ENCODE results near the gene PPARG.

DNA sequence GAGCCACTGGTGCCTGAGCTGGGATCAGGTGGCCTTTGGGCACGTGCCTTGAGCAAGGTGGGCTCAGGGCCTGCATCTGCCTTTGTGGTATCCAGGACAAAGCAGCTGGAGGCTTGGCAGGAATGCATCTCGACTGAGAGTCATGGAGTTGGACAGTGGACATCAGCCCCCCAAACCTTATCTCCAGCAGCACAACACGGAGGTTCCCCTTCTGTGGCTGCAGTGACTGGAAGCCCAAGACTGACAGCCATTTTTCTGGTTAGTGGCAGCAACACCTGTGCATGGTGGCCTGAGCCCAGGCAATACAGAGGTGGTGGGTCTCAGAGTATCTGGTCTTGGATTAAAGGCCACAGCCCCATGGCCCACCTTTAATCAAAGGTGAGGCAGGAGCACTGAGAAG lies 167.6 kb downstream of the PPARG start:
- TF ChIP-seq, protein P1, sequence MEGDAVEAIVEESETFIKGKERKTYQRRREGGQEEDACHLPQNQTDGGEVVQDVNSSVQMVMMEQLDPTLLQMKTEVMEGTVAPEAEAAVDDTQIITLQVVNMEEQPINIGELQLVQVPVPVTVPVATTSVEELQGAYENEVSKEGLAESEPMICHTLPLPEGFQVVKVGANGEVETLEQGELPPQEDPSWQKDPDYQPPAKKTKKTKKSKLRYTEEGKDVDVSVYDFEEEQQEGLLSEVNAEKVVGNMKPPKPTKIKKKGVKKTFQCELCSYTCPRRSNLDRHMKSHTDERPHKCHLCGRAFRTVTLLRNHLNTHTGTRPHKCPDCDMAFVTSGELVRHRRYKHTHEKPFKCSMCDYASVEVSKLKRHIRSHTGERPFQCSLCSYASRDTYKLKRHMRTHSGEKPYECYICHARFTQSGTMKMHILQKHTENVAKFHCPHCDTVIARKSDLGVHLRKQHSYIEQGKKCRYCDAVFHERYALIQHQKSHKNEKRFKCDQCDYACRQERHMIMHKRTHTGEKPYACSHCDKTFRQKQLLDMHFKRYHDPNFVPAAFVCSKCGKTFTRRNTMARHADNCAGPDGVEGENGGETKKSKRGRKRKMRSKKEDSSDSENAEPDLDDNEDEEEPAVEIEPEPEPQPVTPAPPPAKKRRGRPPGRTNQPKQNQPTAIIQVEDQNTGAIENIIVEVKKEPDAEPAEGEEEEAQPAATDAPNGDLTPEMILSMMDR (IDR thresholded peaks at IDR 0.05; ENCODE audit: low read depth, low read length, missing input control): no peak
- TF ChIP-seq TAF1 (conservative IDR thresholded peaks at IDR 0.05) (no peak), RAD21 (IDR thresholded peaks at IDR 0.05) (no peak), SP1 (IDR thresholded peaks at IDR 0.05) (no peak), HNF4G (IDR thresholded peaks at IDR 0.05) (no peak), YY1 (IDR thresholded peaks at IDR 0.05) (no peak), EGR1 (IDR thresholded peaks at IDR 0.05; ENCODE audit: low read depth in 2 of 2) (no peak), FOXA1 (IDR thresholded peaks at IDR 0.05) (no peak)
- TF ChIP-seq, protein P2, sequence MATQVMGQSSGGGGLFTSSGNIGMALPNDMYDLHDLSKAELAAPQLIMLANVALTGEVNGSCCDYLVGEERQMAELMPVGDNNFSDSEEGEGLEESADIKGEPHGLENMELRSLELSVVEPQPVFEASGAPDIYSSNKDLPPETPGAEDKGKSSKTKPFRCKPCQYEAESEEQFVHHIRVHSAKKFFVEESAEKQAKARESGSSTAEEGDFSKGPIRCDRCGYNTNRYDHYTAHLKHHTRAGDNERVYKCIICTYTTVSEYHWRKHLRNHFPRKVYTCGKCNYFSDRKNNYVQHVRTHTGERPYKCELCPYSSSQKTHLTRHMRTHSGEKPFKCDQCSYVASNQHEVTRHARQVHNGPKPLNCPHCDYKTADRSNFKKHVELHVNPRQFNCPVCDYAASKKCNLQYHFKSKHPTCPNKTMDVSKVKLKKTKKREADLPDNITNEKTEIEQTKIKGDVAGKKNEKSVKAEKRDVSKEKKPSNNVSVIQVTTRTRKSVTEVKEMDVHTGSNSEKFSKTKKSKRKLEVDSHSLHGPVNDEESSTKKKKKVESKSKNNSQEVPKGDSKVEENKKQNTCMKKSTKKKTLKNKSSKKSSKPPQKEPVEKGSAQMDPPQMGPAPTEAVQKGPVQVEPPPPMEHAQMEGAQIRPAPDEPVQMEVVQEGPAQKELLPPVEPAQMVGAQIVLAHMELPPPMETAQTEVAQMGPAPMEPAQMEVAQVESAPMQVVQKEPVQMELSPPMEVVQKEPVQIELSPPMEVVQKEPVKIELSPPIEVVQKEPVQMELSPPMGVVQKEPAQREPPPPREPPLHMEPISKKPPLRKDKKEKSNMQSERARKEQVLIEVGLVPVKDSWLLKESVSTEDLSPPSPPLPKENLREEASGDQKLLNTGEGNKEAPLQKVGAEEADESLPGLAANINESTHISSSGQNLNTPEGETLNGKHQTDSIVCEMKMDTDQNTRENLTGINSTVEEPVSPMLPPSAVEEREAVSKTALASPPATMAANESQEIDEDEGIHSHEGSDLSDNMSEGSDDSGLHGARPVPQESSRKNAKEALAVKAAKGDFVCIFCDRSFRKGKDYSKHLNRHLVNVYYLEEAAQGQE (IDR thresholded peaks at IDR 0.05): no peak
- TF ChIP-seq, protein P3, sequence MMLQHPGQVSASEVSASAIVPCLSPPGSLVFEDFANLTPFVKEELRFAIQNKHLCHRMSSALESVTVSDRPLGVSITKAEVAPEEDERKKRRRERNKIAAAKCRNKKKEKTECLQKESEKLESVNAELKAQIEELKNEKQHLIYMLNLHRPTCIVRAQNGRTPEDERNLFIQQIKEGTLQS (IDR thresholded peaks at IDR 0.05): no peak
